Measurements from ENCODE around the gene OASL. TPM values are rescaled to one million over a fixed set of nuclear protein-coding genes. Genes with fewer than 3 reads are reported as not detected.

Gene OASL
- total RNA-seq, 1 donor from 2014 or later, result 21.1 TPM

DNA sequence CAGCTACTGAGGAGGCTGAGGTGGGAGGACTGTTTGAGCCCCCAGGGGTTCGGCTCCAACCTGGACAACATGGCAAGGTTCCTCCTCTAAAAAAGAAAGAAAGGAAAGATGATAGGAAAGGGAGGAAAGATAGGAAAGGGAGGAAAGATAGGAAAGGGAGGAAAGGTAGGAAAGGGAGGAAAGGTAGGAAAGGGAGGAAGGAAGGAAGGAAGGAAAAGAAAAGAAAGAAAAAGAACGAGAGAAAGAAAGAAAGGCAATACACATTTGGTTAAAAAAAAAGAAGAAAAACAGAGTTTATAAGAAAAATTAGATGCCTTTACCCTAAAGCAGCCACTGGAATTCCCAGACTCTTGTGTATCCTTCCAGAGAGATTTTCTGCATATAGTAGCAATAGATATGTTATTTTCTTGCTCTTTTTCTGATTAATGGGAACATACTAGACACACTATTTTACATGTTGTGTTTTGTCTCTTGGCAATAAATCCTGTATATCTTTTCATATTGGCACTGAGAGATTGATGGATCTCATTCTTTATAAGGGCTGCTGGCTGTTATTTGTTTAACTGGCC is 48.5 kb downstream of the OASL start:
- Histone ChIP-seq H3K9me3 (no peaks in the 10 kb centered on the region), H3K27ac (no peak overlapping the region), H3K4me1 (no peaks in the 10 kb centered on the region), H3K36me3 (no peaks in the 10 kb centered on the region), H3K4me3 (no peak overlapping the region), H3K27me3 (ENCODE audit: low read depth) (no peaks in the 10 kb centered on the region)
- TF ChIP-seq, protein P1, sequence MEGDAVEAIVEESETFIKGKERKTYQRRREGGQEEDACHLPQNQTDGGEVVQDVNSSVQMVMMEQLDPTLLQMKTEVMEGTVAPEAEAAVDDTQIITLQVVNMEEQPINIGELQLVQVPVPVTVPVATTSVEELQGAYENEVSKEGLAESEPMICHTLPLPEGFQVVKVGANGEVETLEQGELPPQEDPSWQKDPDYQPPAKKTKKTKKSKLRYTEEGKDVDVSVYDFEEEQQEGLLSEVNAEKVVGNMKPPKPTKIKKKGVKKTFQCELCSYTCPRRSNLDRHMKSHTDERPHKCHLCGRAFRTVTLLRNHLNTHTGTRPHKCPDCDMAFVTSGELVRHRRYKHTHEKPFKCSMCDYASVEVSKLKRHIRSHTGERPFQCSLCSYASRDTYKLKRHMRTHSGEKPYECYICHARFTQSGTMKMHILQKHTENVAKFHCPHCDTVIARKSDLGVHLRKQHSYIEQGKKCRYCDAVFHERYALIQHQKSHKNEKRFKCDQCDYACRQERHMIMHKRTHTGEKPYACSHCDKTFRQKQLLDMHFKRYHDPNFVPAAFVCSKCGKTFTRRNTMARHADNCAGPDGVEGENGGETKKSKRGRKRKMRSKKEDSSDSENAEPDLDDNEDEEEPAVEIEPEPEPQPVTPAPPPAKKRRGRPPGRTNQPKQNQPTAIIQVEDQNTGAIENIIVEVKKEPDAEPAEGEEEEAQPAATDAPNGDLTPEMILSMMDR (IDR thresholded peaks at IDR 0.05), result no peak
- ATAC-seq, result no peak
- no peak for DNase-seq
- intact Hi-C loops (cut with DNase I), result no loop called here

DNA sequence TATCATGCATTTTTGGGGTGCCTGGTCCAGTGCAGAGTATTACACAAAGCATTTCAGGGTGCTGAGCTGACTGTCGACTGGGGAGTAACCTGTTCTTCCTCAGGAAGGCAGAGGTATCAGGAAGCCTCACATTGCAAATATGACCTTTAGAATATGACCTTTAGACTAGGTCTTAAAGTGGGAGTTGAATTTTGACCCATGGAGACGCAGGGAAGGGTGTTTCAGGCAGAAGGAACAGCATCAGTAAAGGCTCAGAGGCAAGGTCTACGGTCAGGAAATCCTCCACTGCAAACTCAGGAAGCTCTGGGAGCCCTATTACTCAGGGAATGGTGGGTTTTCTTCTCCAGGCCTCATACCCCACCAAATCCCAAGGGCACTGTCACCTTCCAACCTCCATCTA is 49.4 kb downstream of the OASL start:
- Histone ChIP-seq H3K4me3 (no peak overlapping the region), H3K27ac (no peak overlapping the region), H3K4me1 (no peaks in the 10 kb centered on the region), H3K27me3 (ENCODE audit: low read depth) (no peaks in the 10 kb centered on the region), H3K9me3 (no peaks in the 10 kb centered on the region), H3K36me3 (no peaks in the 10 kb centered on the region)
- intact Hi-C loops (cut with DNase I), result no loop called here
- no peak for DNase-seq
- TF ChIP-seq, protein P1 (IDR thresholded peaks at IDR 0.05), result no peak
- ATAC-seq, result no peak

DNA sequence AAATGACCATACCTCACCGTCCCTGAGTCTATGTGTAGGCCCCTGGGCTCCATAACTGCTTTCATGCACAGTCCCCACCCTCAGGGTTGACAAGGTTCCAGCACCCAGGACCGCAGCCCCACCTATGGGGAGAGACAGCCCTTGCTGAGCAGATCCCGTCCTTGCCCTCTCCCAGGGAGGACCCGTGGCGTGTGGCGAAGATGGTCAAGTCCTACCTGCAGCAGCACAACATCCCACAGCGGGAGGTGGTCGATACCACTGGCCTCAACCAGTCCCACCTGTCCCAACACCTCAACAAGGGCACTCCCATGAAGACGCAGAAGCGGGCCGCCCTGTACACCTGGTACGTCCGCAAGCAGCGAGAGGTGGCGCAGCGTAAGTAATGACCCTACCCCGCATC is 50.4 kb downstream of the OASL start:
- TF ChIP-seq, protein P1 (IDR thresholded peaks at IDR 0.05), result no peak
- no peak overlapping the region for H3K27ac ChIP-seq
- no peaks in the 10 kb centered on the region for H3K9me3 ChIP-seq
- H3K36me3 ChIP-seq, result no peaks in the 10 kb centered on the region
- H3K4me3 ChIP-seq, result no peak overlapping the region
- no peaks in the 10 kb centered on the region for H3K4me1 ChIP-seq
- no peaks in the 10 kb centered on the region for H3K27me3 ChIP-seq (ENCODE audit: low read depth)
- ATAC-seq (no peak), DNase-seq (no peak)
- intact Hi-C loops (cut with DNase I), result no loop called here

GRCh38 chr12:120988234-120988633 is 50.8 kb downstream of the OASL start:
- DNase-seq (no peak), ATAC-seq (no peak)
- intact Hi-C loops (cut with DNase I), result no loop called here
- Histone ChIP-seq H3K4me3 (no peak overlapping the region), H3K9me3 (no peaks in the 10 kb centered on the region), H3K36me3 (no peaks in the 10 kb centered on the region), H3K27ac (no peak overlapping the region), H3K4me1 (no peaks in the 10 kb centered on the region), H3K27me3 (ENCODE audit: low read depth) (no peaks in the 10 kb centered on the region)
- TF ChIP-seq, protein P1 (IDR thresholded peaks at IDR 0.05), result no peak

GRCh38 chr12:120984351-120984898 is 54.6 kb downstream of the OASL start:
- no peaks in the 10 kb centered on the region for H3K27me3 ChIP-seq (ENCODE audit: low read depth)
- no peak overlapping the region for H3K4me3 ChIP-seq
- H3K27ac ChIP-seq, result no peak overlapping the region
- ATAC-seq, result no peak
- TF ChIP-seq, protein P1 (IDR thresholded peaks at IDR 0.05), result no peak
- intact Hi-C loops (cut with DNase I), result no loop called here
- DNase-seq, result no peak
- no peaks in the 10 kb centered on the region for H3K4me1 ChIP-seq
- no peaks in the 10 kb centered on the region for H3K36me3 ChIP-seq
- H3K9me3 ChIP-seq, result no peaks in the 10 kb centered on the region
